Smooth muscle cell (in vitro differentiated cells): ENCODE results near the gene LPP. TPM values are rescaled to one million over a fixed set of nuclear protein-coding genes. Genes with fewer than 3 reads are reported as not detected.
A peak's percentile ranks its signal among the peaks of the same experiment; 100 is the strongest.

Experiments
- DNase-seq: peaks from one replicate; lab custom pipeline; 2025; ENCODE audit not compliant: unreplicated experiment; lab: John Stamatoyannopoulos, UW
- H2AFZ ChIP-seq: fragments of 200-600 bp; sonication (generic); 2 replicates; pipeline ENCODE4 v1.6.0; 2016; ENCODE audit warnings: antibody characterized with exemption, low read depth, mild to moderate bottlenecking
- H3F3A ChIP-seq: fragments of 200-600 bp; sonication (generic); 2 replicates; pipeline ENCODE4 v1.6.0; 2017; ENCODE audit warnings: antibody characterized with exemption, low read depth
- H3K27ac ChIP-seq: fragments of 200-600 bp; sonication (generic); 2 replicates; pipeline ENCODE4 v1.5.1; 2016; ENCODE audit warnings: low read depth, mild to moderate bottlenecking
- H3K27me3 ChIP-seq: fragments of 200-600 bp; sonication (generic); 2 replicates; pipeline ENCODE4 v1.6.1; 2016; ENCODE audit warnings: low read depth, mild to moderate bottlenecking
- H3K36me3 ChIP-seq: fragments of 200-600 bp; sonication (generic); 2 replicates; pipeline ENCODE4 v1.5.1; 2016; ENCODE audit warnings: low read depth
- H3K4me1 ChIP-seq: fragments of 200-600 bp; sonication (generic); 2 replicates; pipeline ENCODE4 v1.5.1; 2016; ENCODE audit warnings: low read depth
- H3K4me2 ChIP-seq: fragments of 200-600 bp; sonication (generic); 2 replicates; pipeline ENCODE4 v1.6.0; 2016; ENCODE audit warnings: mild to moderate bottlenecking
- H3K4me3 ChIP-seq: fragments of 200-600 bp; sonication (generic); 2 replicates; pipeline ENCODE4 v1.5.1; 2016; ENCODE audit warnings: mild to moderate bottlenecking
- H3K79me2 ChIP-seq: fragments of 200-600 bp; sonication (generic); 2 replicates; pipeline ENCODE4 v1.6.0; 2016; ENCODE audit warnings: low read depth, mild to moderate bottlenecking
- H3K9ac ChIP-seq: fragments of 200-600 bp; sonication (generic); 2 replicates; pipeline ENCODE4 v1.6.0; 2016; ENCODE audit warnings: low read depth
- H3K9me3 ChIP-seq: fragments of 200-600 bp; sonication (generic); replicated peaks from 2 replicates; pipeline ENCODE4 v1.5.1; 2016; ENCODE audit warnings: low read depth
- H4K20me1 ChIP-seq: fragments of 200-600 bp; sonication (generic); 2 replicates; pipeline ENCODE4 v1.6.0; 2016; ENCODE audit warnings: low read depth
- CTCF ChIP-seq: fragments of 200-600 bp; sonication (generic); IDR thresholded peaks from 2 replicates; pipeline ENCODE4 v1.5.1; 2017; ENCODE audit warnings: borderline replicate concordance, mild to moderate bottlenecking, antibody characterized with exemption; ENCODE audit not compliant: insufficient read depth, poor library complexity, severe bottlenecking
- WGBS: methylation state at CpG from one replicate; pipeline ENCODE4 v1.1.7; 2016; ENCODE audit warnings: low lambda C conversion rate; 5-methylcytosine and 5-hydroxymethylcytosine counted together
- polyA plus RNA-seq: library from polyadenylated mRNA; unstranded; fragments of >200 nt; fragmentation: Nextera tagmentation; extraction: Ambion mirVana; gene quantifications from 2 replicates; pipeline ENCODE4 v1.2.1, GENCODE V29; 2016
- total RNA-seq: library from RNA; depleted of rRNA; stranded (reverse); fragments of >200 nt; gene quantifications from 2 replicates; pipeline ENCODE4 v1.2.3, GENCODE V29; 2014

LPP gene
- total and polyA plus RNA-seq, 2 experiments from 2014 or later, result 42.3 to 128 TPM

- Histone ChIP-seq H3K36me3 (no peaks in the 10 kb centered on the region), H3K27ac (no peak overlapping the region), H3K9me3 (no peaks in the 10 kb centered on the region), H3K4me1 (no peaks in the 10 kb centered on the region), H2AFZ (no peak overlapping the region), H3K79me2 (peaks cover 49% of the 10 kb centered on the region), H3K4me2 (no peak overlapping the region), H3K9ac (no peak overlapping the region), H3K27me3 (no peaks in the 10 kb centered on the region), H4K20me1 (peaks cover 26% of the 10 kb centered on the region), H3K4me3 (no peak overlapping the region), H3F3A (no peaks in the 10 kb centered on the region)
- no peak for DNase-seq
- no peak for TF ChIP-seq CTCF
- 97% methylated on average over 5 of the region's 5 CpGs for WGBS
Observed at GRCh38 chr3:188446014-188446413, 292.1 kb downstream of the LPP start.

DNA sequence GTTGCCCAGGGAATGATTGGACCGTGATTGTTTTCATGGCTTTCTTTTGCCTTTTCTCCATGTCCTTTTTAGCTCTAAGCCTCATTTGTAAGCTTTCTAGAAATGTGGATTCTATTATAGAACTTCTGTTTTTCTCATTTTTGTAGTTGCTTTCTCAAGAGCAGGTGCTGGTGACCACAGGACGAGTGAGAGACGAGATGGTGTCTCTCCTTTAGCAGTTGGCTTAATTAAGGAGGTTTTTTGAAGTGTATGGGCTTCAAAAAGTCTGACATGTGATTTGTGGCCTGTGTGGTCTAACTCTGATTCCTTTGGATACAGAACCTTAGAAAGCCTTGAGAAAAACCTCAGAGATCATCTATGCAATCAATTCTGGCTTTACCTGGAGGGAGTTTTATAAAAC lies 292.8 kb downstream of the LPP start:
- TF ChIP-seq CTCF, result no peak
- H4K20me1 ChIP-seq, result peaks cover 34% of the 10 kb centered on the region

GRCh38 chr3:188448813-188449212 lies 294.9 kb downstream of the LPP start:
- peaks cover 67% of the 10 kb centered on the region for H3K79me2 ChIP-seq
- H4K20me1 ChIP-seq, result peaks cover 53% of the 10 kb centered on the region
- 93% methylated on average over 4 of the region's 4 CpGs for WGBS
- no peak overlapping the region for H3K4me3 ChIP-seq
- H3K36me3 ChIP-seq, result no peaks in the 10 kb centered on the region
- H3K4me2 ChIP-seq, result no peak overlapping the region
- H3F3A ChIP-seq, result no peaks in the 10 kb centered on the region
- no peak overlapping the region for H3K9ac ChIP-seq
- no peak for DNase-seq
- H3K9me3 ChIP-seq, result no peaks in the 10 kb centered on the region
- no peaks in the 10 kb centered on the region for H3K27me3 ChIP-seq
- no peaks in the 10 kb centered on the region for H3K4me1 ChIP-seq
- no peak for TF ChIP-seq CTCF
- no peak overlapping the region for H3K27ac ChIP-seq
- H2AFZ ChIP-seq, result no peak overlapping the region

More for the DNA sequence above, 292.8 kb downstream of the LPP start:
- H3F3A ChIP-seq, result no peaks in the 10 kb centered on the region
- WGBS, result 98% methylated on average over 3 of the region's 3 CpGs
- H3K4me3 ChIP-seq, result no peak overlapping the region
- H3K36me3 ChIP-seq, result no peaks in the 10 kb centered on the region
- H3K4me1 ChIP-seq, result no peaks in the 10 kb centered on the region
- H3K4me2 ChIP-seq, result no peak overlapping the region
- no peaks in the 10 kb centered on the region for H3K27me3 ChIP-seq
- H3K9ac ChIP-seq, result no peak overlapping the region
- H3K27ac ChIP-seq, result no peak overlapping the region
- no peak overlapping the region for H2AFZ ChIP-seq
- H3K79me2 ChIP-seq, result peaks cover 56% of the 10 kb centered on the region
- no peaks in the 10 kb centered on the region for H3K9me3 ChIP-seq
- DNase-seq, result no peak

GRCh38 chr3:188449421-188449820 lies 295.5 kb downstream of the LPP start:
- no peak overlapping the region for H3K4me2 ChIP-seq
- H3K9ac ChIP-seq, result no peak overlapping the region
- no peaks in the 10 kb centered on the region for H3K4me1 ChIP-seq
- peaks cover 56% of the 10 kb centered on the region for H4K20me1 ChIP-seq
- no peak for TF ChIP-seq CTCF
- no peaks in the 10 kb centered on the region for H3K36me3 ChIP-seq
- no peak overlapping the region for H3K4me3 ChIP-seq
- no peaks in the 10 kb centered on the region for H3F3A ChIP-seq
- H3K27ac ChIP-seq, result peak overlapping the region; percentile 59
- H3K79me2 ChIP-seq, result peaks cover 68% of the 10 kb centered on the region
- DNase-seq, result no peak
- no peaks in the 10 kb centered on the region for H3K27me3 ChIP-seq
- H2AFZ ChIP-seq, result no peak overlapping the region
- H3K9me3 ChIP-seq, result no peaks in the 10 kb centered on the region
- WGBS, result 97% methylated on average over 2 of the region's 2 CpGs
